ENCODE measurements around the gene ZP1. TPM values are rescaled to one million over a fixed set of nuclear protein-coding genes. Genes with fewer than 3 reads are reported as not detected.

The ZP1 gene
- total and polyA plus RNA-seq, 2 experiments from 2014 or later, result 1.0 to 1.3 TPM

- Histone ChIP-seq H3K27me3 (replicated peaks; ENCODE audit: insufficient read depth) (no peaks in the 10 kb centered on the region), H3K9me3 (ENCODE audit: low read depth) (no peaks in the 10 kb centered on the region), H3K9ac (no peak overlapping the region), H2AFZ (no peak overlapping the region), H3K4me2 (ENCODE audit: unreplicated experiment) (no peak overlapping the region), H3K79me2 (ENCODE audit: insufficient read depth) (no peaks in the 10 kb centered on the region), H4K20me1 (ENCODE audit: insufficient read depth) (no peaks in the 10 kb centered on the region), H3K4me1 (ENCODE audit: insufficient read depth) (peaks cover 18% of the 10 kb centered on the region), H3K27ac (no peak overlapping the region), H3K36me3 (ENCODE audit: low read depth) (no peaks in the 10 kb centered on the region), H3K9me2 (ENCODE audit: insufficient read depth) (no peaks in the 10 kb centered on the region), H3F3A (ENCODE audit: insufficient read depth) (no peaks in the 10 kb centered on the region), H3K4me3 (no peak overlapping the region)
- DNase-seq, result no peak
- in situ Hi-C loops (cut with MboI), result no loop called here
- WGBS, 2 experiments (ENCODE audit: low coverage in 1 of 2, low lambda C conversion rate in 2 of 2, missing lambda C conversion rate in 2 of 2), result 65 to 68% methylated on average over 10 of the region's 10 CpGs
- no peak for TF ChIP-seq EZH2phosphoT487 (IDR thresholded peaks at IDR 0.05; ENCODE audit: insufficient read depth, low read depth)
- no peak for TF ChIP-seq EZH2 (IDR thresholded peaks at IDR 0.05; ENCODE audit: insufficient read depth, poor library complexity, severe bottlenecking)
Observed at GRCh38 chr11:60867871-60868681, 734 bp downstream of the ZP1 start.

- Histone ChIP-seq H3K9ac (no peak overlapping the region), H3F3A (ENCODE audit: insufficient read depth) (no peaks in the 10 kb centered on the region), H3K4me3 (no peak overlapping the region), H3K27ac (no peak overlapping the region), H4K20me1 (ENCODE audit: insufficient read depth) (no peaks in the 10 kb centered on the region), H3K4me1 (ENCODE audit: insufficient read depth) (peaks cover 22% of the 10 kb centered on the region), H3K27me3 (replicated peaks; ENCODE audit: insufficient read depth) (no peaks in the 10 kb centered on the region), H3K9me2 (ENCODE audit: insufficient read depth) (no peaks in the 10 kb centered on the region), H3K79me2 (ENCODE audit: insufficient read depth) (no peaks in the 10 kb centered on the region), H3K4me2 (ENCODE audit: unreplicated experiment) (no peak overlapping the region), H2AFZ (no peak overlapping the region), H3K36me3 (ENCODE audit: low read depth) (no peaks in the 10 kb centered on the region), H3K9me3 (ENCODE audit: low read depth) (no peaks in the 10 kb centered on the region)
- no peak for TF ChIP-seq EZH2phosphoT487 (IDR thresholded peaks at IDR 0.05; ENCODE audit: insufficient read depth, low read depth)
- no peak for TF ChIP-seq EZH2 (IDR thresholded peaks at IDR 0.05; ENCODE audit: insufficient read depth, poor library complexity, severe bottlenecking)
- WGBS, 2 experiments (ENCODE audit: low coverage in 1 of 2, low lambda C conversion rate in 2 of 2, missing lambda C conversion rate in 2 of 2), result 60 to 69% methylated on average over 10 of the region's 10 CpGs
- in situ Hi-C loops (cut with MboI), result no loop called here
- DNase-seq, result no peak
Observed at GRCh38 chr11:60868682-60869450, 1.5 kb downstream of the ZP1 start.

GRCh38 chr11:60869451-60869825 lies 2.1 kb downstream of the ZP1 start:
- Histone ChIP-seq H3K4me3 (no peak overlapping the region), H3K9me2 (ENCODE audit: insufficient read depth) (no peaks in the 10 kb centered on the region), H3K27me3 (replicated peaks; ENCODE audit: insufficient read depth) (no peaks in the 10 kb centered on the region), H2AFZ (no peak overlapping the region), H3K36me3 (ENCODE audit: low read depth) (no peaks in the 10 kb centered on the region), H3K9ac (no peak overlapping the region), H3F3A (ENCODE audit: insufficient read depth) (no peaks in the 10 kb centered on the region), H3K27ac (no peak overlapping the region), H3K79me2 (ENCODE audit: insufficient read depth) (no peaks in the 10 kb centered on the region), H3K4me1 (ENCODE audit: insufficient read depth) (peaks cover 22% of the 10 kb centered on the region), H3K9me3 (ENCODE audit: low read depth) (no peaks in the 10 kb centered on the region), H4K20me1 (ENCODE audit: insufficient read depth) (no peaks in the 10 kb centered on the region), H3K4me2 (ENCODE audit: unreplicated experiment) (no peak overlapping the region)
- no peak for DNase-seq
- TF ChIP-seq EZH2 (IDR thresholded peaks at IDR 0.05; ENCODE audit: insufficient read depth, poor library complexity, severe bottlenecking), result no peak
- no peak for TF ChIP-seq EZH2phosphoT487 (IDR thresholded peaks at IDR 0.05; ENCODE audit: insufficient read depth, low read depth)
- in situ Hi-C loops (cut with MboI), result no loop called here
- WGBS, 2 experiments (ENCODE audit: low coverage in 1 of 2, low lambda C conversion rate in 2 of 2, missing lambda C conversion rate in 2 of 2), result 80 to 84% methylated on average over 7 of the region's 7 CpGs

GRCh38 chr11:60870276-60870675 lies 2.9 kb downstream of the ZP1 start:
- 59 to 61% methylated on average over 3 of the region's 3 CpGs for WGBS, 2 experiments (ENCODE audit: low coverage in 1 of 2, low lambda C conversion rate in 2 of 2, missing lambda C conversion rate in 2 of 2)
- Histone ChIP-seq H3K9me3 (ENCODE audit: low read depth) (no peaks in the 10 kb centered on the region), H2AFZ (no peak overlapping the region), H3K36me3 (ENCODE audit: low read depth) (no peaks in the 10 kb centered on the region), H4K20me1 (ENCODE audit: insufficient read depth) (no peaks in the 10 kb centered on the region), H3K4me1 (ENCODE audit: insufficient read depth) (peaks cover 22% of the 10 kb centered on the region), H3K27ac (no peak overlapping the region), H3K4me2 (ENCODE audit: unreplicated experiment) (no peak overlapping the region), H3K4me3 (no peak overlapping the region), H3K27me3 (replicated peaks; ENCODE audit: insufficient read depth) (no peaks in the 10 kb centered on the region), H3K79me2 (ENCODE audit: insufficient read depth) (no peaks in the 10 kb centered on the region), H3F3A (ENCODE audit: insufficient read depth) (no peaks in the 10 kb centered on the region), H3K9ac (no peak overlapping the region), H3K9me2 (ENCODE audit: insufficient read depth) (no peaks in the 10 kb centered on the region)
- TF ChIP-seq EZH2 (IDR thresholded peaks at IDR 0.05; ENCODE audit: insufficient read depth, poor library complexity, severe bottlenecking) (no peak), EZH2phosphoT487 (IDR thresholded peaks at IDR 0.05; ENCODE audit: insufficient read depth, low read depth) (no peak)
- in situ Hi-C loops (cut with MboI), result no loop called here
- no peak for DNase-seq

All from GM23248 (cell line).